NCI-H1048 (cell line): ENCODE measurements around the gene PPARGC1A.

Experiments used
- DNase-seq: peaks from one replicate; lab custom pipeline; 2025; lab: John Stamatoyannopoulos, UW

PPARGC1A gene

GRCh38 chr4:23838131-23838530, 51.7 kb downstream of the PPARGC1A start:
- DNase-seq = no peak

GRCh38 chr4:23837371-23837770, 52.5 kb downstream of the PPARGC1A start:
- DNase-seq = no peak

GRCh38 chr4:23835774-23836478, 53.9 kb downstream of the PPARGC1A start:
- DNase-seq = no peak

GRCh38 chr4:23828779-23829178, 61.1 kb downstream of the PPARGC1A start:
- no peak for DNase-seq

- no peak for DNase-seq
These were observed 61.7 kb downstream of the PPARGC1A start for GRCh38 chr4:23828020-23828715.

GRCh38 chr4:23822181-23822580, 67.7 kb downstream of the PPARGC1A start:
- no peak for DNase-seq

GRCh38 chr4:23819041-23819511, 70.8 kb downstream of the PPARGC1A start:
- no peak for DNase-seq

- no peak for DNase-seq
These were observed 71.6 kb downstream of the PPARGC1A start for GRCh38 chr4:23818097-23818885.

GRCh38 chr4:23814996-23815660, 74.7 kb downstream of the PPARGC1A start:
- no peak for DNase-seq

GRCh38 chr4:23814587-23814986, 75.3 kb downstream of the PPARGC1A start:
- no peak for DNase-seq

GRCh38 chr4:23811161-23811560, 78.7 kb downstream of the PPARGC1A start:
- DNase-seq = no peak

GRCh38 chr4:23805450-23805851, 84.4 kb downstream of the PPARGC1A start:
- DNase-seq = no peak

GRCh38 chr4:23789762-23790161, 100.1 kb downstream of the PPARGC1A start:
- DNase-seq = no peak

GRCh38 chr4:23788460-23788859, 101.4 kb downstream of the PPARGC1A start:
- no peak for DNase-seq

- DNase-seq = no peak
These were observed 101.8 kb downstream of the PPARGC1A start for GRCh38 chr4:23788027-23788426.

GRCh38 chr4:23782778-23783437, 106.9 kb downstream of the PPARGC1A start:
- no peak for DNase-seq

GRCh38 chr4:23779839-23780238, 110.0 kb downstream of the PPARGC1A start:
- no peak for DNase-seq

GRCh38 chr4:23779422-23779821, 110.4 kb downstream of the PPARGC1A start:
- no peak for DNase-seq

- no peak for DNase-seq
These were observed 114.2 kb downstream of the PPARGC1A start for GRCh38 chr4:23775694-23776093.

GRCh38 chr4:23774909-23775308, 114.9 kb downstream of the PPARGC1A start:
- DNase-seq = no peak

- no peak for DNase-seq
These were observed 115.8 kb downstream of the PPARGC1A start for GRCh38 chr4:23773884-23774636.
